HFFc6 (cell line): ENCODE results near the gene EPGN. TPM values are rescaled to one million over a fixed set of nuclear protein-coding genes. Genes with fewer than 3 reads are reported as not detected.

Experiments used
- DNase-seq: peaks from one replicate; pipeline ENCODE4 v3.0.0-alpha.2; 2018
- H3K27ac Mint-ChIP-seq: 2 replicates; pipeline ENCODE4 v1.8.0; 2020; ENCODE audit warnings: mild to moderate bottlenecking, mixed read lengths
- H3K27me3 Mint-ChIP-seq: 2 replicates; pipeline ENCODE4 v1.8.0; 2021; ENCODE audit warnings: mild to moderate bottlenecking, moderate library complexity, mixed read lengths; ENCODE audit not compliant: insufficient read depth
- H3K36me3 Mint-ChIP-seq: 2 replicates; pipeline ENCODE4 v1.8.0; 2021; ENCODE audit warnings: low read depth, mixed read lengths
- H3K4me1 Mint-ChIP-seq: 2 replicates; pipeline ENCODE4 v1.8.0; 2020; ENCODE audit warnings: low read depth, mixed read lengths
- H3K4me3 Mint-ChIP-seq: 2 replicates; pipeline ENCODE4 v1.8.0; 2020; ENCODE audit warnings: mild to moderate bottlenecking, moderate library complexity, mixed read lengths
- H3K9me3 Mint-ChIP-seq: 2 replicates; pipeline ENCODE4 v1.8.0; 2020; ENCODE audit warnings: mild to moderate bottlenecking, mixed read lengths
- total RNA-seq, 6 experiments: library from RNA; stranded (reverse); fragmentation: NEBNext Ultra II Directional; extraction: Animal tissue kit (Norgen Biotek cat#: 25700); gene quantifications; 2 replicates in 1 of 6; 3 replicates in 5 of 6; pipeline ENCODE4 v1.2.3, GENCODE V29; 2021
- TF ChIP-seq, protein P1 (sequence below): fragments of 200-600 bp; sonication (generic); IDR thresholded peaks from 2 replicates; pipeline ENCODE4 v1.5.0; 2021; ENCODE audit warnings: antibody characterized with exemption, mild to moderate bottlenecking

EPGN gene
- total RNA-seq, 6 experiments from 2014 or later, result 0.33 to 3.3 (median 0.71) TPM; not detected in 1

- H3K9me3 Mint-ChIP-seq, result no peaks in the 10 kb centered on the region
- peak overlapping the region; percentile 28; the same call in 1 of the 2 replicates for H3K27ac Mint-ChIP-seq
- H3K4me1 Mint-ChIP-seq, result peaks cover 26% of the 10 kb centered on the region
- TF ChIP-seq, protein P1, sequence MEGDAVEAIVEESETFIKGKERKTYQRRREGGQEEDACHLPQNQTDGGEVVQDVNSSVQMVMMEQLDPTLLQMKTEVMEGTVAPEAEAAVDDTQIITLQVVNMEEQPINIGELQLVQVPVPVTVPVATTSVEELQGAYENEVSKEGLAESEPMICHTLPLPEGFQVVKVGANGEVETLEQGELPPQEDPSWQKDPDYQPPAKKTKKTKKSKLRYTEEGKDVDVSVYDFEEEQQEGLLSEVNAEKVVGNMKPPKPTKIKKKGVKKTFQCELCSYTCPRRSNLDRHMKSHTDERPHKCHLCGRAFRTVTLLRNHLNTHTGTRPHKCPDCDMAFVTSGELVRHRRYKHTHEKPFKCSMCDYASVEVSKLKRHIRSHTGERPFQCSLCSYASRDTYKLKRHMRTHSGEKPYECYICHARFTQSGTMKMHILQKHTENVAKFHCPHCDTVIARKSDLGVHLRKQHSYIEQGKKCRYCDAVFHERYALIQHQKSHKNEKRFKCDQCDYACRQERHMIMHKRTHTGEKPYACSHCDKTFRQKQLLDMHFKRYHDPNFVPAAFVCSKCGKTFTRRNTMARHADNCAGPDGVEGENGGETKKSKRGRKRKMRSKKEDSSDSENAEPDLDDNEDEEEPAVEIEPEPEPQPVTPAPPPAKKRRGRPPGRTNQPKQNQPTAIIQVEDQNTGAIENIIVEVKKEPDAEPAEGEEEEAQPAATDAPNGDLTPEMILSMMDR, result no peak
- H3K27me3 Mint-ChIP-seq, result no peaks in the 10 kb centered on the region; the same call in 1 of the 2 replicates
- H3K36me3 Mint-ChIP-seq, result peaks cover 9% of the 10 kb centered on the region; the same call in 1 of the 2 replicates
- H3K4me3 Mint-ChIP-seq, result no peak overlapping the region
- DNase-seq, result peak; percentile 1
These were observed 16.0 kb upstream of the EPGN start for GRCh38 chr4:74292111-74292870.

DNA sequence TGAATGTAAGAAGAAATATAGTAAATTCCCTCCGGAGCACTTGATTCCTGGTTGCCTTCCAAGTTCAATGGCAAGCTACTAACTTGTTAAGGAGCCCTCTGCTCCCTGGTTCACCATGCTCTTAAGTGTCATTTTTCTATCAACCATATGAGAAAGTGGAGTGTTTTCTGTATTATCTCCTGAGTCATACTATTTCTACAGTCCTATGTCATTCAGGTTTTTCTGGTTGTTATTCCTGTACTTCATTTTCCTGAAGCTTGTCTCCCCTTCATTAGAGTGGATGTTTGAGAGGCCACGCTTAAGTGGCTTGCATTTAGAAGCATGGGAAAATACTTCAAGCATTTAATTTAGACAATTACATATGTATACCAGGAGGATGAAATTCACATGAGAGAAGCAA lies 14.7 kb upstream of the EPGN start:
- Mint-ChIP-seq H3K4me1 (peaks cover 26% of the 10 kb centered on the region), H3K9me3 (no peaks in the 10 kb centered on the region), H3K27ac (no peak overlapping the region), H3K27me3 (no peaks in the 10 kb centered on the region; the same call in 1 of the 2 replicates), H3K36me3 (peaks cover 9% of the 10 kb centered on the region; the same call in 1 of the 2 replicates), H3K4me3 (no peak overlapping the region)
- TF ChIP-seq, protein P1, result no peak
- no peak for DNase-seq

GRCh38 chr4:74294681-74295080 lies 13.6 kb upstream of the EPGN start:
- TF ChIP-seq, protein P1, result no peak
- Mint-ChIP-seq H3K4me1 (peaks cover 26% of the 10 kb centered on the region), H3K4me3 (no peak overlapping the region), H3K27me3 (no peaks in the 10 kb centered on the region), H3K27ac (no peak overlapping the region), H3K9me3 (no peaks in the 10 kb centered on the region), H3K36me3 (peaks cover 7% of the 10 kb centered on the region; the same call in 1 of the 2 replicates)
- no peak for DNase-seq

GRCh38 chr4:74297539-74297938 lies 10.7 kb upstream of the EPGN start:
- H3K9me3 Mint-ChIP-seq, result no peaks in the 10 kb centered on the region
- peaks cover 12% of the 10 kb centered on the region for H3K4me1 Mint-ChIP-seq
- TF ChIP-seq, protein P1, result no peak
- no peak overlapping the region for H3K4me3 Mint-ChIP-seq
- no peaks in the 10 kb centered on the region for H3K36me3 Mint-ChIP-seq
- no peak for DNase-seq
- H3K27me3 Mint-ChIP-seq, result no peaks in the 10 kb centered on the region
- H3K27ac Mint-ChIP-seq, result no peak overlapping the region

DNA sequence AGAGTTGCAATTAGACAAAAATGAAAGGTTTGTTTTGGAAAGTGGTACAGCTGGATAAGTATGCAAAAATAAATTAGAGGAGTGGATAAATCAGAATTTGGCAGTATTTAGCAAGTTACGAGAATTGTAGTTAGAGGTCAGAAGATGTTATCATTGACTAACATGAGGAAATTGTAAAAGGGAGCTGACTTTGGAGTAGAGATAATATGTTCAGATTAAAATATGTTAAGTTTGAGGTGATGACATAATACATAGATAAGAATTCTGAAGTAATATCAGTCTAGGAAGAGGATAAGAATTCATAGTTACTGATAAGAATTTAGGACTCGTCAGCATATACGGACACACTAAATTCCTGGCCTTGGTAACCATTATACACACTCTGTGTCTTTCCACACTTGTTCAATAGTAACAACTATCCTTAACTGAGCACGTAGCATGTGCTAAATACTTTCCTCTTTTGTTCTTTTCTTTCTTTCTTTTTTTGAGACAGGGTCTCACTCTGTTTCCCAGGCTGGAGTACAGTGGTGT lies 4.1 kb upstream of the EPGN start:
- H3K4me3 Mint-ChIP-seq, result no peak overlapping the region
- H3K4me1 Mint-ChIP-seq, result peaks cover 13% of the 10 kb centered on the region
- H3K27ac Mint-ChIP-seq, result no peak overlapping the region
- no peak for DNase-seq
- H3K36me3 Mint-ChIP-seq, result no peaks in the 10 kb centered on the region
- no peaks in the 10 kb centered on the region for H3K9me3 Mint-ChIP-seq
- TF ChIP-seq, protein P1, result no peak
- H3K27me3 Mint-ChIP-seq, result no peaks in the 10 kb centered on the region
